Breast epithelium (tissue), 4 donors: ENCODE measurements around the gene PXN. TPM values are rescaled to one million over a fixed set of nuclear protein-coding genes. Genes with fewer than 3 reads are reported as not detected.

Experiments
- DNase-seq, 2 donors: peaks; one replicate each; pipeline ENCODE4 v3.0.0-alpha.2; 2019; ENCODE audit warnings: low spot score in 2 of 2
- H3K27ac ChIP-seq, 2 donors: fragments of 200-600 bp; sonication (generic) in 1 of 2; one replicate each; pipeline ENCODE4 v1.5.1; 2016 to 2019; ENCODE audit warnings: mild to moderate bottlenecking in 1 of 2
- H3K27me3 ChIP-seq, 2 donors: fragments of 200-600 bp; sonication (generic) in 1 of 2; one replicate each; pipeline versions ENCODE4 v1.5.1 to v1.6.0; 2017 to 2019; ENCODE audit warnings: control low read depth in 1 of 2, mild to moderate bottlenecking in 1 of 2
- H3K36me3 ChIP-seq: fragments of 200-600 bp; one replicate; pipeline ENCODE4 v1.5.1; 2019
- H3K4me1 ChIP-seq, 2 donors: fragments of 200-600 bp; sonication (generic); one replicate each; pipeline ENCODE4 v1.5.1; 2016 to 2019; ENCODE audit warnings: control low read depth in 1 of 2
- H3K4me3 ChIP-seq, 3 donors: fragments of 200-600 bp; sonication (generic); 1 replicate in 2 of 3; 2 replicates in 1 of 3; pipeline ENCODE4 v1.5.1; 2016 to 2019; ENCODE audit warnings: mild to moderate bottlenecking in 3 of 3, moderate library complexity in 2 of 3
- H3K9me3 ChIP-seq, 2 donors: fragments of 200-600 bp; sonication (generic) in 1 of 2; one replicate each; pipeline ENCODE4 v1.5.1; 2016 to 2019; ENCODE audit warnings: control low read depth in 1 of 2
- CTCF ChIP-seq, 3 donors: fragments of 450-650 bp; IDR thresholded peaks; one replicate each; pipeline ENCODE4 v1.5.1; 2016 to 2017; ENCODE audit warnings: antibody characterized with exemption in 3 of 3, mild to moderate bottlenecking in 3 of 3, moderate library complexity in 3 of 3
- POLR2A ChIP-seq: fragments of 450-650 bp; IDR thresholded peaks from one replicate; pipeline ENCODE4 v1.6.1; 2016; ENCODE audit warnings: antibody characterized with exemption, mild to moderate bottlenecking, moderate library complexity
- POLR2AphosphoS5 ChIP-seq, 3 donors: sonication (generic); formaldehyde crosslinking; IDR thresholded peaks; one replicate each; pipeline ENCODE4 v1.6.1; 2017; ENCODE audit warnings: antibody characterized with exemption in 3 of 3
- intact Hi-C: fragments of 100-400 bp; cut with DNase I; formaldehyde crosslinking; loops from one replicate; pipeline ENCODE4 v1.15.1; 2023; ENCODE audit warnings: low total_unique reads
- total RNA-seq, 3 donors: library from RNA; depleted of rRNA; stranded (reverse); fragments of >200 nt; gene quantifications; one replicate each; pipeline ENCODE4 v1.1.0, GENCODE V29; 2016

Gene PXN
- total RNA-seq, 3 donors from 2014 or later, result 44.8 to 74.1 (median 53.9) TPM

- DNase-seq, result no peak
- intact Hi-C loops, result no loop called here
- H3K9me3 ChIP-seq, result no peaks in the 10 kb centered on the region
- H3K4me1 ChIP-seq, result no peaks in the 10 kb centered on the region
- H3K27me3 ChIP-seq, result no peaks in the 10 kb centered on the region
- H3K36me3 ChIP-seq, result no peaks in the 10 kb centered on the region
- TF ChIP-seq POLR2A (no peak), CTCF (IDR thresholded peaks at IDR 0.05) (no peak), POLR2AphosphoS5 (IDR thresholded peaks at IDR 0.05) (no peak)
- no peak overlapping the region for H3K27ac ChIP-seq
- H3K4me3 ChIP-seq, result no peak overlapping the region
Observed at GRCh38 chr12:120283318-120283717, 17.8 kb upstream of the PXN start.

- H3K36me3 ChIP-seq, result no peaks in the 10 kb centered on the region
- no peaks in the 10 kb centered on the region for H3K9me3 ChIP-seq
- no peak for TF ChIP-seq CTCF (IDR thresholded peaks at IDR 0.05)
- TF ChIP-seq POLR2AphosphoS5 (IDR thresholded peaks at IDR 0.05), result no peak
- no peak for TF ChIP-seq POLR2A
- H3K27me3 ChIP-seq, result no peaks in the 10 kb centered on the region
- H3K27ac ChIP-seq, result no peak overlapping the region
- H3K4me1 ChIP-seq, result no peaks in the 10 kb centered on the region
- intact Hi-C loops, result no loop called here
- DNase-seq, result no peak
- H3K4me3 ChIP-seq, result no peak overlapping the region
Observed at GRCh38 chr12:120278137-120279069, 12.9 kb upstream of the PXN start.

- intact Hi-C loops, result no loop called here
- H3K27me3 ChIP-seq, result no peaks in the 10 kb centered on the region
- no peaks in the 10 kb centered on the region for H3K36me3 ChIP-seq
- H3K4me3 ChIP-seq, result no peak overlapping the region
- DNase-seq, result no peak
- no peak for TF ChIP-seq CTCF (IDR thresholded peaks at IDR 0.05)
- no peak for TF ChIP-seq POLR2AphosphoS5 (IDR thresholded peaks at IDR 0.05)
- no peak for TF ChIP-seq POLR2A
- no peaks in the 10 kb centered on the region for H3K9me3 ChIP-seq
- H3K4me1 ChIP-seq, result no peaks in the 10 kb centered on the region
- no peak overlapping the region for H3K27ac ChIP-seq
Observed at GRCh38 chr12:120276734-120277133, 11.2 kb upstream of the PXN start.

- no peak for DNase-seq
- no peaks in the 10 kb centered on the region for H3K36me3 ChIP-seq
- intact Hi-C loops, result loop anchor here (5.0 kb wide), 1 partner anchor 35 kb away; no protein-coding TSS in a partner anchor
- no peak overlapping the region for H3K27ac ChIP-seq
- no peaks in the 10 kb centered on the region for H3K27me3 ChIP-seq
- H3K4me3 ChIP-seq, result no peak overlapping the region
- H3K9me3 ChIP-seq, result no peaks in the 10 kb centered on the region
- TF ChIP-seq CTCF (IDR thresholded peaks at IDR 0.05) (no peak), POLR2AphosphoS5 (IDR thresholded peaks at IDR 0.05) (no peak), POLR2A (no peak)
- H3K4me1 ChIP-seq, result peaks cover 5 to 16% of the 10 kb centered on the region in 2 donors
Observed at GRCh38 chr12:120267736-120268135, 2.2 kb upstream of the PXN start.

- H3K9me3 ChIP-seq, result no peaks in the 10 kb centered on the region
- peaks cover 11 to 29% of the 10 kb centered on the region in 2 donors for H3K4me1 ChIP-seq
- H3K36me3 ChIP-seq, result no peaks in the 10 kb centered on the region
- TF ChIP-seq POLR2AphosphoS5 (IDR thresholded peaks at IDR 0.05) (no peak), CTCF (IDR thresholded peaks at IDR 0.05) (no peak), POLR2A (no peak)
- no peak overlapping the region for H3K4me3 ChIP-seq
- no peak for DNase-seq
- no peaks in the 10 kb centered on the region for H3K27me3 ChIP-seq
- peak overlapping the region in 1 of 2 donors; percentile 13 for H3K27ac ChIP-seq
- intact Hi-C loops, result loop anchor here (5.0 kb wide), 1 partner anchor 34 kb away; no protein-coding TSS in a partner anchor
Observed at GRCh38 chr12:120266180-120266870, 795 bp upstream of the PXN start.
